H1 (cell line): ENCODE results near the gene CACNA2D1. TPM values are rescaled to one million over a fixed set of nuclear protein-coding genes. Genes with fewer than 3 reads are reported as not detected.

Experiments used
- CREB1 ChIP-seq: IDR thresholded peaks from 2 replicates; pipeline ENCODE4 v1.6.1; 2012; ENCODE audit warnings: inconsistent platforms
- HDAC6 ChIP-seq: IDR thresholded peaks from one replicate; pipeline ENCODE4 v1.7.1; 2012; ENCODE audit warnings: low read depth, mild to moderate bottlenecking, inconsistent platforms, low read length, moderate library complexity
- NANOG ChIP-seq: IDR thresholded peaks from 2 replicates; pipeline ENCODE4 v1.6.1; 2011; ENCODE audit warnings: low read length, low read depth, mild to moderate bottlenecking, inconsistent platforms; ENCODE audit not compliant: insufficient read depth, poor library complexity, severe bottlenecking
- SP4 ChIP-seq: IDR thresholded peaks from 2 replicates; pipeline ENCODE4 v1.6.1; 2012; ENCODE audit warnings: low read length, inconsistent platforms
- SUZ12 ChIP-seq: fragments of 200-600 bp; sonication (generic); IDR thresholded peaks from 2 replicates; pipeline ENCODE4 v1.6.1; 2012; ENCODE audit warnings: mild to moderate bottlenecking, inconsistent platforms, low read length, moderate library complexity, mixed read lengths
- polyA plus RNA-seq, 7 experiments: library from polyadenylated mRNA; depleted of rRNA in 3 of 7; stranded (reverse) in 5 of 7; unstranded in 2 of 7; fragments of >200 nt in 5 of 7; fragments of 200-250 nt in 2 of 7; gene quantifications; 1 replicate in 5 of 7; 2 replicates in 1 of 7; 4 replicates in 1 of 7; pipeline versions ENCODE4 v1.2.1 to v1.2.3, GENCODE V29; 2011 to 2013; ENCODE audit warnings: missing spikeins in 2 of 7, mixed read lengths in 2 of 7
- total RNA-seq: library from RNA; stranded (reverse); fragmentation: NEBNext Ultra II Directional; extraction: Animal tissue kit (Norgen Biotek cat#: 25700); gene quantifications from 2 replicates; pipeline ENCODE4 v1.2.1, GENCODE V29; 2021
- TF ChIP-seq, protein P1 (sequence below): IDR thresholded peaks from 2 replicates; pipeline ENCODE4 v1.6.1; 2011; ENCODE audit warnings: low read length, improper control_type of control experiment

CACNA2D1 gene
- total and polyA plus RNA-seq, 2 of the 8 experiments (the other 6 are each of a cell fraction or from before 2014, with no cell fraction given), result 4.3 to 27.3 TPM

DNA sequence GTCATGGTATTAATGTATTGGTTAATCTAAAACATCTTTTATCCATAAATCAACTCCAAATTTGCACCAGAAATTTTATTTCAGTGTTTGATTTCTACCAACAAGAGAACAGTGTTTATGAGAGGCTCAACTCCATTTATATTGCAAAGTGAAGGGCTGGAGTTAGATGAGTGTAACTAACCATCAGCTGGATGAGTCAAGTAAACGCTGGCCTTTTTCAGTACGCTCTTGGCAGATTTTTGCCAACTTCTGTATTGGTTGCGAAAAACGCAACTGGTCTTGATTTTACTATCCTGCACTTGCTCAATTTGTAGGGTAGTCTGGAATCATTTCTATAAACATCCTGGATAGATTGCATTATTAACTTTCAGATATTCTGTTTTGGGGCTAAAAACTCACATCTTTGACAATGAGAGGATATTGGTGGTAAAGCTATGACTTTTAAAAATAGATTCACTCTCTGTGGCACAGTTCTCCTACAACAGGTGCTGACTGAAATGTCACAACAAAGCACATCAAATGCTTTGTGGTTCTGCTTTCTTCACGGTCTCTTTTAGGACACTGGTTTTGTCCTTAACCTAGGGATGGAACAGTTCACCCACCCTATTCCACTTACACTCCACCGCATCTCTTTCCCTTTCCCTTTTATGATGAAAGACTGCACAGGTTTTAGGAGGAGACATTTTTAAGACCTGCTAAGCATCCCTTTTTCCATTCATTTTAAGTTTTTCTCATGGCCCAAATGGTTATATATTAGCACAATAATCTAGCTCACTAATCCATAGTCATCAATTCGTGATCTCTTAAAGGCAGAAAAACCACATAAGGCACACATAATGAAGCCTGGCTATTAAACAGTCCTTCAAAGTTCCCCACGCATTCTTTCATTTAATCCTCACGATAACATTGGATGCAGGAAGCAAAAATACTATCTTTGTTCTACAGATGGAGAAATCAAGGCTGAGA, 12.8 kb downstream of the CACNA2D1 start (continued):
- no peak for TF ChIP-seq NANOG
- TF ChIP-seq CREB1, result no peak
- TF ChIP-seq, protein P1, sequence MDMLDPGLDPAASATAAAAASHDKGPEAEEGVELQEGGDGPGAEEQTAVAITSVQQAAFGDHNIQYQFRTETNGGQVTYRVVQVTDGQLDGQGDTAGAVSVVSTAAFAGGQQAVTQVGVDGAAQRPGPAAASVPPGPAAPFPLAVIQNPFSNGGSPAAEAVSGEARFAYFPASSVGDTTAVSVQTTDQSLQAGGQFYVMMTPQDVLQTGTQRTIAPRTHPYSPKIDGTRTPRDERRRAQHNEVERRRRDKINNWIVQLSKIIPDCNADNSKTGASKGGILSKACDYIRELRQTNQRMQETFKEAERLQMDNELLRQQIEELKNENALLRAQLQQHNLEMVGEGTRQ, result no peak
- TF ChIP-seq HDAC6, result no peak
- TF ChIP-seq SP4, result no peak
- TF ChIP-seq SUZ12, result no peak
